Kidney (tissue), 14 donors: Measurements from ENCODE around the gene MACROD2. TPM values are rescaled to one million over a fixed set of nuclear protein-coding genes. Genes with fewer than 3 reads are reported as not detected.

ENCODE experiments used
- DNase-seq, 5 donors: peaks; one replicate each; pipeline ENCODE4 v3.0.0-alpha.2; 2013 to 2020
- FAIRE-seq: peaks from 2 replicates; lab custom pipeline; 2012; peaks lifted over from hg19 to GRCh38; lab: Jason Lieb, UNC
- H3K27ac ChIP-seq, 2 donors: one replicate each; pipeline ENCODE4 v1.7.0; 2013; ENCODE audit warnings: low read depth in 2 of 2, low read length in 2 of 2, inconsistent platforms in 1 of 2
- H3K27me3 ChIP-seq: one replicate; pipeline ENCODE4 v1.7.1; 2013; ENCODE audit warnings: low read length, inconsistent platforms; ENCODE audit not compliant: control insufficient read depth, insufficient read depth
- H3K36me3 ChIP-seq, 3 donors: one replicate each; pipeline versions ENCODE4 v1.7.0 to v1.7.1; 2013; ENCODE audit warnings: low read length in 3 of 3, control low read depth in 1 of 3, inconsistent platforms in 1 of 3; ENCODE audit not compliant: insufficient read depth in 3 of 3, control insufficient read depth in 2 of 3
- H3K4me1 ChIP-seq, 3 donors: one replicate each; pipeline versions ENCODE4 v1.7.0 to v1.7.1; 2013; ENCODE audit warnings: low read length in 3 of 3, inconsistent platforms in 1 of 3, low read depth in 1 of 3; ENCODE audit not compliant: control insufficient read depth in 2 of 3, insufficient read depth in 2 of 3
- H3K4me3 ChIP-seq, 3 donors: one replicate each; pipeline versions ENCODE4 v1.7.0 to v1.8.1; 2013; ENCODE audit warnings: low read length in 3 of 3, control low read depth in 1 of 3, inconsistent platforms in 1 of 3
- H3K9ac ChIP-seq, 3 donors: one replicate each; pipeline versions ENCODE4 v1.7.0 to v1.7.1; 2013; ENCODE audit warnings: low read length in 3 of 3, control low read depth in 1 of 3, inconsistent platforms in 1 of 3
- H3K9me3 ChIP-seq, 3 donors: one replicate each; pipeline versions ENCODE4 v1.7.0 to v1.7.1; 2013; ENCODE audit warnings: low read length in 3 of 3, control low read depth in 1 of 3, inconsistent platforms in 1 of 3; ENCODE audit not compliant: control insufficient read depth in 2 of 3, insufficient read depth in 1 of 3
- intact Hi-C: fragments of 100-400 bp; cut with DNase I; formaldehyde crosslinking; loops from one replicate; pipeline ENCODE4 v1.11.1; 2022
- polyA plus RNA-seq: library from polyadenylated mRNA; stranded (reverse); fragments of 350-450 nt; fragmentation: Illumina TruSeq; extraction: RNeasy Lipid Tissue Mini Kit (QIAGEN cat#74804); gene quantifications from one replicate; pipeline ENCODE4 v1.2.3, GENCODE V29; 2014; ENCODE audit warnings: low read depth, low replicate concordance; ENCODE audit not compliant: insufficient read depth
- total RNA-seq: library from RNA; stranded (reverse); fragmentation: NEBNext Ultra II Directional; extraction: Animal tissue kit (Norgen Biotek cat#: 25700); gene quantifications from one replicate; pipeline ENCODE4 v1.2.1, GENCODE V29; 2021
- TF ChIP-seq, protein P1 (sequence below): IDR thresholded peaks from 3 replicates; pipeline ENCODE4 v1.5.1; 2012; ENCODE audit warnings: mild to moderate bottlenecking, moderate library complexity, borderline replicate concordance; ENCODE audit not compliant: insufficient read depth; ENCODE audit errors: extremely low read depth
- donor health status: control.
- donor health status: control.
- donor health status: control.
- donor health status: control.
- donor health status: control.
- donor health status: DM: yes; HTN: yes; CAD: no.
- donor health status: Normal renal cell carcinoma (clear cell type).

The MACROD2 gene
- total and polyA plus RNA-seq, 2 donors from 2014 or later = 3.0 to 10.0 TPM

- peak overlapping the region in 2 of 3 donors; percentile 67 to 99 for H3K9ac ChIP-seq
- H3K36me3 ChIP-seq = no peaks in the 10 kb centered on the region
- peak overlapping the region; percentile 73 to 99 (median 88) for H3K4me3 ChIP-seq
- peak overlapping the region in 1 of 2 donors; percentile 29 for H3K27ac ChIP-seq
- H3K9me3 ChIP-seq = no peaks in the 10 kb centered on the region
- H3K27me3 ChIP-seq = no peaks in the 10 kb centered on the region
- DNase-seq (peak in 4 of 5 donors; percentile 79 to 95 (median 88)), FAIRE-seq (no peak)
- intact Hi-C loops = no loop called here
- TF ChIP-seq, protein P1, sequence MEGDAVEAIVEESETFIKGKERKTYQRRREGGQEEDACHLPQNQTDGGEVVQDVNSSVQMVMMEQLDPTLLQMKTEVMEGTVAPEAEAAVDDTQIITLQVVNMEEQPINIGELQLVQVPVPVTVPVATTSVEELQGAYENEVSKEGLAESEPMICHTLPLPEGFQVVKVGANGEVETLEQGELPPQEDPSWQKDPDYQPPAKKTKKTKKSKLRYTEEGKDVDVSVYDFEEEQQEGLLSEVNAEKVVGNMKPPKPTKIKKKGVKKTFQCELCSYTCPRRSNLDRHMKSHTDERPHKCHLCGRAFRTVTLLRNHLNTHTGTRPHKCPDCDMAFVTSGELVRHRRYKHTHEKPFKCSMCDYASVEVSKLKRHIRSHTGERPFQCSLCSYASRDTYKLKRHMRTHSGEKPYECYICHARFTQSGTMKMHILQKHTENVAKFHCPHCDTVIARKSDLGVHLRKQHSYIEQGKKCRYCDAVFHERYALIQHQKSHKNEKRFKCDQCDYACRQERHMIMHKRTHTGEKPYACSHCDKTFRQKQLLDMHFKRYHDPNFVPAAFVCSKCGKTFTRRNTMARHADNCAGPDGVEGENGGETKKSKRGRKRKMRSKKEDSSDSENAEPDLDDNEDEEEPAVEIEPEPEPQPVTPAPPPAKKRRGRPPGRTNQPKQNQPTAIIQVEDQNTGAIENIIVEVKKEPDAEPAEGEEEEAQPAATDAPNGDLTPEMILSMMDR = peak; percentile 48
- no peaks in the 10 kb centered on the region for H3K4me1 ChIP-seq
Observed at GRCh38 chr20:14334306-14334930, 339.1 kb downstream of the MACROD2 start.

- Histone ChIP-seq H3K27me3 (no peaks in the 10 kb centered on the region), H3K9ac (peak overlapping the region; percentile 41 to 99 (median 67)), H3K27ac (peak overlapping the region; percentile 29 to 34), H3K36me3 (no peaks in the 10 kb centered on the region), H3K4me1 (no peaks in the 10 kb centered on the region), H3K4me3 (peak overlapping the region; percentile 73 to 99 (median 88)), H3K9me3 (no peaks in the 10 kb centered on the region)
- peak in 2 of 5 donors; percentile 39 to 40 for DNase-seq
- intact Hi-C loops = no loop called here
- TF ChIP-seq, protein P1 = no peak
- FAIRE-seq = no peak
Observed at GRCh38 chr20:14335052-14335451, 339.7 kb downstream of the MACROD2 start.

DNA sequence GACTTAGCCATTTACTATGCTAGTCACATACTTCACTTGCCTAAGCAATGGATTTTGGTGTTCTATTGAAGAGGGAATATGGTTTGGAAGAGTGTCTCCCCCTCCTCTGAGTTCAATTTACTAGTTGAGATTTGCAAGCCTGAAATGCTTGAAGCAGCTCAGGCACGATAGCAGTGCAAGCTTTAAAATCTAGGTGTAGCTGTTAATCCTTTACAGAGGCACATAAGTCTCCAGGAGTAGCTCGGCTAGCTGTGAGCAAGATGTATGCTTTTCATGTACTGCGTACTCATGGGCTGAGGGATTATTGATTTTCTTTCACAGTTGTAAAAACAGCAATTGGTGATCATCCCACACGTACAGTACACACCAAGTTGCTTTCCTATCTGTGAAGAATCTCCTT lies 341.4 kb downstream of the MACROD2 start:
- peak overlapping the region; percentile 73 to 99 (median 88) for H3K4me3 ChIP-seq
- FAIRE-seq (no peak), DNase-seq (peak in 4 of 5 donors; percentile 48 to 89 (median 72))
- H3K9me3 ChIP-seq = no peaks in the 10 kb centered on the region
- intact Hi-C loops = no loop called here
- no peaks in the 10 kb centered on the region for H3K36me3 ChIP-seq
- H3K27me3 ChIP-seq = no peaks in the 10 kb centered on the region
- H3K27ac ChIP-seq = peak overlapping the region; percentile 27 to 71
- peak overlapping the region; percentile 50 to 99 (median 74) for H3K9ac ChIP-seq
- H3K4me1 ChIP-seq = no peaks in the 10 kb centered on the region
- TF ChIP-seq, protein P1 = no peak
